HCT116 (cell line): ENCODE data around the gene TAF9B. TPM values are rescaled to one million over a fixed set of nuclear protein-coding genes. Genes with fewer than 3 reads are reported as not detected.

Experiments
- ATAC-seq: fragments of 200-7000 bp; cut with Tn5 transposase; 2 replicates; pipeline ENCODE4 v1.9.1; 2020; ENCODE audit warnings: mild to moderate bottlenecking, moderate library complexity
- BruUV-seq: library from RNA; stranded (reverse); fragments of 400-500 nt; replicated peaks from 2 replicates; lab custom pipeline; 2021; lab: Mats Ljungman, UMichigan
- CTCF ChIA-PET: fragments of 300-600 bp; sonication (Branson Sonifier 250); formaldehyde crosslinking; loops from one replicate; lab custom pipeline; 2021; ENCODE audit warnings: antibody characterized with exemption; lab: Charles Lee
- POLR2A ChIA-PET: fragments of 300-600, 350-600 bp; sonication (Branson Sonifier 250); formaldehyde crosslinking; loops from one replicate; lab custom pipeline; 2021; ENCODE audit warnings: antibody characterized with exemption; lab: Charles Lee
- RAD21 ChIA-PET, 2 experiments: fragments of 300-600 bp; sonication (Branson Sonifier 250); formaldehyde crosslinking; loops; one replicate each; lab custom pipeline; 2023; ENCODE audit warnings: low total read pairs in 2 of 2; ENCODE audit not compliant: uncharacterized antibody in 2 of 2, unreplicated experiment in 2 of 2, low non-redundant PET in 1 of 2; lab: Charles Lee
- DNase-seq: peaks from one replicate; pipeline ENCODE4 v3.0.0-alpha.2; 2010; ENCODE audit warnings: low read depth, low spot score
- H2AFZ ChIP-seq: fragments of 200-600 bp; shearing (Covaris generic), sonication (generic); 2 replicates; pipeline ENCODE4 v1.6.1; 2017; ENCODE audit warnings: low read depth, mixed run types, mixed read lengths, antibody characterized with exemption, low read length; ENCODE audit not compliant: poor library complexity, severe bottlenecking
- H3K27ac ChIP-seq: 2 replicates; pipeline ENCODE4 v1.5.1; 2012; ENCODE audit warnings: low read depth, low read length
- H3K27me3 ChIP-seq: fragments of 200-600 bp; sonication (generic); 2 replicates; pipeline ENCODE4 v1.6.1; 2016; ENCODE audit warnings: mixed run types, low read length, mixed read lengths; ENCODE audit not compliant: insufficient read depth
- H3K36me3 ChIP-seq, 2 experiments: fragments of 200-500 bp in 1 of 2; fragments of 200-600 bp in 1 of 2; sonication (Bioruptor generic) in 1 of 2; sonication (generic) in 1 of 2; 2 replicates each; pipeline versions ENCODE4 v1.5.1 to v1.6.1; 2014 to 2016; ENCODE audit warnings: low read length in 2 of 2, inconsistent platforms in 1 of 2, mixed read lengths in 1 of 2, mixed run types in 1 of 2; ENCODE audit not compliant: insufficient read depth in 2 of 2, control insufficient read depth in 1 of 2
- H3K4me1 ChIP-seq, 2 experiments: fragments of 200-600 bp in 1 of 2; sonication (generic) in 1 of 2; 2 replicates each; pipeline versions ENCODE4 v1.5.1 to v1.6.1; 2012 to 2017; ENCODE audit warnings: low read length in 2 of 2, inconsistent platforms in 1 of 2, mild to moderate bottlenecking in 1 of 2, mixed read lengths in 1 of 2, mixed run types in 1 of 2, moderate library complexity in 1 of 2; ENCODE audit not compliant: insufficient read depth in 2 of 2, control insufficient read depth in 1 of 2
- H3K4me2 ChIP-seq: fragments of 200-600 bp; sonication (generic); 2 replicates; pipeline ENCODE4 v1.6.1; 2017; ENCODE audit warnings: mixed run types, low read length, mixed read lengths
- H3K4me3 ChIP-seq, 2 experiments: fragments of 200-600 bp in 1 of 2; sonication (generic) in 1 of 2; replicated peaks in 1 of 2; 2 replicates each; pipeline ENCODE4 v1.5.1; 2011 to 2016; ENCODE audit warnings: low read length in 2 of 2, control low read depth in 1 of 2, low read depth in 1 of 2, mild to moderate bottlenecking in 1 of 2, mixed read lengths in 1 of 2, mixed run types in 1 of 2
- H3K79me2 ChIP-seq: fragments of 200-600 bp; sonication (generic); 2 replicates; pipeline ENCODE4 v1.6.1; 2017; ENCODE audit warnings: mild to moderate bottlenecking, mixed run types, low read length, moderate library complexity, mixed read lengths; ENCODE audit not compliant: insufficient read depth
- H3K9ac ChIP-seq: fragments of 200-600 bp; sonication (generic); 2 replicates; pipeline ENCODE4 v1.6.1; 2016; ENCODE audit warnings: low read length, mixed read lengths
- H3K9me2 ChIP-seq: fragments of 200-600 bp; sonication (generic), shearing (Covaris generic); 2 replicates; pipeline ENCODE4 v1.6.1; 2017; ENCODE audit warnings: mixed run types, mild to moderate bottlenecking, moderate library complexity; ENCODE audit not compliant: insufficient read depth
- H3K9me3 ChIP-seq, 2 experiments: fragments of 200-500 bp in 1 of 2; fragments of 200-600 bp in 1 of 2; sonication (Bioruptor generic) in 1 of 2; sonication (generic) in 1 of 2; 2 replicates each; pipeline ENCODE4 v1.6.1; 2014 to 2017; ENCODE audit warnings: low read length in 2 of 2, mixed read lengths in 2 of 2, inconsistent platforms in 1 of 2, low read depth in 1 of 2, mild to moderate bottlenecking in 1 of 2, mixed run types in 1 of 2, moderate library complexity in 1 of 2; ENCODE audit not compliant: control insufficient read depth in 1 of 2, insufficient read depth in 1 of 2
- H4K20me1 ChIP-seq: fragments of 200-600 bp; sonication (generic), shearing (Covaris generic); 2 replicates; pipeline ENCODE4 v1.6.1; 2017; ENCODE audit warnings: mixed run types, mild to moderate bottlenecking, moderate library complexity; ENCODE audit not compliant: insufficient read depth
- ATF3 ChIP-seq: IDR thresholded peaks from 2 replicates; pipeline ENCODE4 v1.6.1; 2012
- CBX3 ChIP-seq: IDR thresholded peaks from 2 replicates; pipeline ENCODE4 v1.6.1; 2012; ENCODE audit warnings: low read depth
- CEBPB ChIP-seq: IDR thresholded peaks from 2 replicates; pipeline ENCODE4 v1.6.1; 2012; ENCODE audit warnings: low read depth
- ELF1 ChIP-seq: IDR thresholded peaks from 2 replicates; pipeline ENCODE4 v1.6.1; 2012; ENCODE audit warnings: low read depth, borderline replicate concordance
- EZH2 ChIP-seq: fragments of 200-600 bp; sonication (generic); IDR thresholded peaks from 2 replicates; pipeline ENCODE4 v1.6.1; 2017; ENCODE audit warnings: antibody characterized with exemption, mixed run types
- EZH2phosphoT487 ChIP-seq: fragments of 200-600 bp; IDR thresholded peaks from 2 replicates; pipeline ENCODE4 v1.6.1; 2018; ENCODE audit warnings: antibody characterized with exemption, borderline replicate concordance
- JUND ChIP-seq: IDR thresholded peaks from 2 replicates; pipeline ENCODE4 v1.6.1; 2012
- MAX ChIP-seq: IDR thresholded peaks from 2 replicates; pipeline ENCODE4 v1.6.1; 2012
- POLR2A ChIP-seq: IDR thresholded peaks from 2 replicates; pipeline ENCODE4 v1.7.0; 2011; ENCODE audit warnings: borderline replicate concordance; ENCODE audit not compliant: insufficient read depth, insufficient read length; ENCODE audit errors: extremely low read depth
- POLR2AphosphoS5 ChIP-seq: IDR thresholded peaks from 2 replicates; pipeline ENCODE4 v1.6.1; 2011; ENCODE audit warnings: mild to moderate bottlenecking, low read depth, low read length, moderate library complexity
- RAD21 ChIP-seq: IDR thresholded peaks from 2 replicates; pipeline ENCODE4 v1.6.1; 2012; ENCODE audit warnings: low read depth, mild to moderate bottlenecking
- SP1 ChIP-seq: IDR thresholded peaks from 2 replicates; pipeline ENCODE4 v1.6.1; 2012; ENCODE audit warnings: low read depth
- SRF ChIP-seq: IDR thresholded peaks from 2 replicates; pipeline ENCODE4 v1.6.1; 2012; ENCODE audit warnings: low read depth
- TCF7L2 ChIP-seq: IDR thresholded peaks from 2 replicates; pipeline ENCODE4 v1.7.0; 2011; ENCODE audit warnings: borderline replicate concordance, inconsistent platforms; ENCODE audit not compliant: insufficient read depth, insufficient read length; ENCODE audit errors: extremely low read depth
- ZBTB33 ChIP-seq: IDR thresholded peaks from 2 replicates; pipeline ENCODE4 v1.6.1; 2011; ENCODE audit warnings: mild to moderate bottlenecking, low read length, moderate library complexity; ENCODE audit not compliant: insufficient replicate concordance; ENCODE audit errors: extremely low read depth
- ZFX ChIP-seq: fragments of 450-650 bp; IDR thresholded peaks from 2 replicates; pipeline ENCODE4 v1.6.1; 2017
- ZNF274 ChIP-seq: fragments of 200-500 bp; sonication (Bioruptor generic); IDR thresholded peaks from 2 replicates; pipeline ENCODE4 v1.6.1; 2014; ENCODE audit warnings: mild to moderate bottlenecking, low read depth, low read length, inconsistent platforms
- intact Hi-C: fragments of 100-400 bp; cut with micrococcal nuclease; formaldehyde crosslinking; loops from 2 replicates; pipeline ENCODE4 v1.10.0; 2022
- total RNA-seq: library from RNA; stranded (reverse); gene quantifications from one replicate; pipeline ENCODE4 v1.2.1, GENCODE V29; 2021; ENCODE audit not compliant: unreplicated experiment
- TF ChIP-seq, protein P1 (sequence below): IDR thresholded peaks from 2 replicates; pipeline ENCODE4 v1.6.1; 2012; ENCODE audit warnings: low read depth
- TF ChIP-seq, protein P2 (sequence below), 3 experiments: fragments of 200-600 bp in 1 of 3; sonication (generic) in 1 of 3; IDR thresholded peaks in 2 of 3; conservative IDR thresholded peaks in 1 of 3; 2 replicates each; pipeline ENCODE4 v1.5.1; 2012 to 2017; ENCODE audit warnings: low read depth in 2 of 3, low read length in 2 of 3, antibody characterized with exemption in 1 of 3, borderline replicate concordance in 1 of 3, control low read depth in 1 of 3, mild to moderate bottlenecking in 1 of 3, mixed read lengths in 1 of 3, mixed run types in 1 of 3, moderate library complexity in 1 of 3; ENCODE audit not compliant: insufficient read depth in 1 of 3

The TAF9B gene
- total RNA-seq, 1 experiment from 2014 or later = 16.2 TPM

GRCh38 chrX:78105944-78106650 lies 33.4 kb downstream of the TAF9B start:
- no peak for TF ChIP-seq CBX3
- no peak for TF ChIP-seq POLR2AphosphoS5
- TF ChIP-seq ZNF274 = no peak
- TF ChIP-seq ELF1 = no peak
- TF ChIP-seq, protein P1, sequence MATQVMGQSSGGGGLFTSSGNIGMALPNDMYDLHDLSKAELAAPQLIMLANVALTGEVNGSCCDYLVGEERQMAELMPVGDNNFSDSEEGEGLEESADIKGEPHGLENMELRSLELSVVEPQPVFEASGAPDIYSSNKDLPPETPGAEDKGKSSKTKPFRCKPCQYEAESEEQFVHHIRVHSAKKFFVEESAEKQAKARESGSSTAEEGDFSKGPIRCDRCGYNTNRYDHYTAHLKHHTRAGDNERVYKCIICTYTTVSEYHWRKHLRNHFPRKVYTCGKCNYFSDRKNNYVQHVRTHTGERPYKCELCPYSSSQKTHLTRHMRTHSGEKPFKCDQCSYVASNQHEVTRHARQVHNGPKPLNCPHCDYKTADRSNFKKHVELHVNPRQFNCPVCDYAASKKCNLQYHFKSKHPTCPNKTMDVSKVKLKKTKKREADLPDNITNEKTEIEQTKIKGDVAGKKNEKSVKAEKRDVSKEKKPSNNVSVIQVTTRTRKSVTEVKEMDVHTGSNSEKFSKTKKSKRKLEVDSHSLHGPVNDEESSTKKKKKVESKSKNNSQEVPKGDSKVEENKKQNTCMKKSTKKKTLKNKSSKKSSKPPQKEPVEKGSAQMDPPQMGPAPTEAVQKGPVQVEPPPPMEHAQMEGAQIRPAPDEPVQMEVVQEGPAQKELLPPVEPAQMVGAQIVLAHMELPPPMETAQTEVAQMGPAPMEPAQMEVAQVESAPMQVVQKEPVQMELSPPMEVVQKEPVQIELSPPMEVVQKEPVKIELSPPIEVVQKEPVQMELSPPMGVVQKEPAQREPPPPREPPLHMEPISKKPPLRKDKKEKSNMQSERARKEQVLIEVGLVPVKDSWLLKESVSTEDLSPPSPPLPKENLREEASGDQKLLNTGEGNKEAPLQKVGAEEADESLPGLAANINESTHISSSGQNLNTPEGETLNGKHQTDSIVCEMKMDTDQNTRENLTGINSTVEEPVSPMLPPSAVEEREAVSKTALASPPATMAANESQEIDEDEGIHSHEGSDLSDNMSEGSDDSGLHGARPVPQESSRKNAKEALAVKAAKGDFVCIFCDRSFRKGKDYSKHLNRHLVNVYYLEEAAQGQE = no peak
- TF ChIP-seq SP1 = no peak
- no peak for TF ChIP-seq MAX
- TF ChIP-seq ZFX = no peak
- TF ChIP-seq ATF3 = no peak
- TF ChIP-seq EZH2phosphoT487 = no peak
- TF ChIP-seq POLR2A = no peak
- TF ChIP-seq SRF = no peak
- TF ChIP-seq, protein P2, sequence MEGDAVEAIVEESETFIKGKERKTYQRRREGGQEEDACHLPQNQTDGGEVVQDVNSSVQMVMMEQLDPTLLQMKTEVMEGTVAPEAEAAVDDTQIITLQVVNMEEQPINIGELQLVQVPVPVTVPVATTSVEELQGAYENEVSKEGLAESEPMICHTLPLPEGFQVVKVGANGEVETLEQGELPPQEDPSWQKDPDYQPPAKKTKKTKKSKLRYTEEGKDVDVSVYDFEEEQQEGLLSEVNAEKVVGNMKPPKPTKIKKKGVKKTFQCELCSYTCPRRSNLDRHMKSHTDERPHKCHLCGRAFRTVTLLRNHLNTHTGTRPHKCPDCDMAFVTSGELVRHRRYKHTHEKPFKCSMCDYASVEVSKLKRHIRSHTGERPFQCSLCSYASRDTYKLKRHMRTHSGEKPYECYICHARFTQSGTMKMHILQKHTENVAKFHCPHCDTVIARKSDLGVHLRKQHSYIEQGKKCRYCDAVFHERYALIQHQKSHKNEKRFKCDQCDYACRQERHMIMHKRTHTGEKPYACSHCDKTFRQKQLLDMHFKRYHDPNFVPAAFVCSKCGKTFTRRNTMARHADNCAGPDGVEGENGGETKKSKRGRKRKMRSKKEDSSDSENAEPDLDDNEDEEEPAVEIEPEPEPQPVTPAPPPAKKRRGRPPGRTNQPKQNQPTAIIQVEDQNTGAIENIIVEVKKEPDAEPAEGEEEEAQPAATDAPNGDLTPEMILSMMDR (IDR thresholded peaks at IDR 0.05 in 2 of 3, conservative IDR thresholded peaks at IDR 0.05 in 1 of 3; ENCODE audit: borderline replicate concordance in 1 of 3, insufficient read depth in 1 of 3, low read depth in 2 of 3, low read length in 2 of 3) = no peak
- TF ChIP-seq JUND = no peak
- TF ChIP-seq EZH2 = no peak
- no peak for TF ChIP-seq RAD21
- no peak for TF ChIP-seq TCF7L2
- TF ChIP-seq CEBPB = no peak
- no peak for TF ChIP-seq ZBTB33
- no peak for DNase-seq
- Histone ChIP-seq H3K9me2 (no peaks in the 10 kb centered on the region), H3K4me3 (peak overlapping the region; percentile 90 to 91; a peak in 3 of 4 replicates), H3K9me3 (no peaks in the 10 kb centered on the region), H3K27ac (no peak overlapping the region), H3K36me3 (peaks cover 15 to 16% of the 10 kb centered on the region in 2 experiments), H3K4me1 (peaks cover 8 to 35% of the 10 kb centered on the region in 2 experiments; a peak in 3 of 4 replicates), H2AFZ (no peak overlapping the region), H3K27me3 (no peaks in the 10 kb centered on the region), H3K9ac (peak overlapping the region; percentile 97), H4K20me1 (peaks cover 29% of the 10 kb centered on the region), H3K4me2 (peak overlapping the region; percentile 82), H3K79me2 (peaks cover 71% of the 10 kb centered on the region)
- POLR2A ChIA-PET = no interaction called here
- CTCF ChIA-PET = no interaction called here
- ATAC-seq = no peak
- intact Hi-C loops = no loop called here
- BruUV-seq = no TSS peak
- RAD21 ChIA-PET = no interaction called here
